Activated CD4-positive, CD25-positive, alpha-beta regulatory T cell treated with anti-CD3 and anti-CD28 coated beads, Interleukin-2, amount 50 U/mL, for 16 hours (primary cell): ENCODE results near the gene EML3.
"Not testable (repeated sequence)": the region's sequence is repeated elsewhere in the genome, so short reads cannot be mapped to it uniquely, and the experiment has no call there.

Experiments used
- DNase-seq: peaks from one replicate; pipeline ENCODE4 v3.0.0-alpha.2; 2020; ENCODE audit warnings: low read depth, low spot score

Gene EML3

DNA sequence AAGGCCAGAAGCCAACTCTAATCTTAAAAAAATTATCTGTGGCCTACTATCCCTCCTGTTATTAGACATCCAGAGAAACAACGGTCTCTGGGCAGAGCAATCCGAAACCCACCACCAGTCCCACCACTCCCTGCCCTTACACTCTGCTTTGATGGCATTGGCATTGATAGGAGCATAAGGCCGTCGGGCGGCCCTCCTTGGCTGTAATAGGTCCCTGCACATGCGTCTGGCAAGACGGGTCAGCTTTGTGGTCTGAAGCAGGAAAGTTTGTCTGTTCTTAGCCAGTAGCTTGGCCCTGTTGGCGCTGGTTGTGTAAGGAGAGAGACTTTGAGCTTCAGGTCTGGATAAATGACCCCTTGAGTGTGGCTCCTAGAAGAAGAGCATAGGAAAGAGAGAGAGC, 17.5 kb downstream of the EML3 start:
- DNase-seq = no peak

DNA sequence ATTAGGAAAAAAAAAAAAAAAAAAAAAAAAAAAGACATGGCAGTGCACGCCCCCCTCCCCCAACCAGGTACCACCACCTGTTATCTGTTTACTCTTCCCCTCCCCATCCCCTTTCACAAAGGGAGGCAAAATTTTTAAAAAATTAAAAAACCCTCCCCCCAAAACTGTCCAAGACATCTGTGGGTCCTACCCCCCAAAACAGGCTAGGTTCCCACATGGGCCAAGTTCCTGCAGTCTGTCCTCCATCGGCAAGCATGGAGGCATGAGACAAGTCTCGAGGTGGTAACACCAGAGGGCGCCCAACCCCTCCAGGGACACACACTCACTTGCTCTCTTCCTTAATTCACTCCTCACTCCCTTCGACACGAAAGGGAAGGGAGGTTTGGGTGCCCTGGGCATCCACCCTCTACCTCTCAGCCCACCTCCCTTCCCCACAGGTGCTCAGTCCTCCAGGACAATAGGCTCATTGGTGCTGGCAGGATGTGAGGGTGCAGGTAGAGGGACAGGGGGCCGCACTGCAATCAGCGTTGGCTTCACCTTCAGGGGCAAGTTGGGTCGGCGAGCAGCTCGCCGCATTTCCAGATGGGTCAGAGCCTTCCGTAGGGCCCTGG, 19.0 kb downstream of the EML3 start:
- DNase-seq = peak; percentile 55

DNA sequence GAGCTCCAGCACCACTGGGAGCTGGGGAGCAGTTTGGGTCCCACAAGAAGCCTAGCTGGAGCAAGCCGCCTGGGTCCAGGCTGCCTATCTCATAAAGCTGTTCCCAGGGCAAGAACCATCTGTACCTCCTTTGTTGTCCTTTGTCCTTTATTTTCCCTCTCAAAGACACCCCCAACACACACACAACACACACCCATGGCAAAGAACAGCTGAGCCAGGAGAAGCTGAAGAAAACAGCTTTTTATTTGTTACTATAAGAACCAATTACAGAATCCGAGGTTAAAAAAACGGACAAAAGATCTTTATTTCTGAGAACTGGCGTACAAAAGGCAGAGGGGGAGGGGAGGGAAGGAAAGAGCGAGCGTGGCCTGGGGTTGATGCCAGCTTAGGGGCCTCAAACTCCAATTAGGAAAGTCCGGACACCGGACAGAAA, 19.6 kb downstream of the EML3 start:
- no peak for DNase-seq

DNA sequence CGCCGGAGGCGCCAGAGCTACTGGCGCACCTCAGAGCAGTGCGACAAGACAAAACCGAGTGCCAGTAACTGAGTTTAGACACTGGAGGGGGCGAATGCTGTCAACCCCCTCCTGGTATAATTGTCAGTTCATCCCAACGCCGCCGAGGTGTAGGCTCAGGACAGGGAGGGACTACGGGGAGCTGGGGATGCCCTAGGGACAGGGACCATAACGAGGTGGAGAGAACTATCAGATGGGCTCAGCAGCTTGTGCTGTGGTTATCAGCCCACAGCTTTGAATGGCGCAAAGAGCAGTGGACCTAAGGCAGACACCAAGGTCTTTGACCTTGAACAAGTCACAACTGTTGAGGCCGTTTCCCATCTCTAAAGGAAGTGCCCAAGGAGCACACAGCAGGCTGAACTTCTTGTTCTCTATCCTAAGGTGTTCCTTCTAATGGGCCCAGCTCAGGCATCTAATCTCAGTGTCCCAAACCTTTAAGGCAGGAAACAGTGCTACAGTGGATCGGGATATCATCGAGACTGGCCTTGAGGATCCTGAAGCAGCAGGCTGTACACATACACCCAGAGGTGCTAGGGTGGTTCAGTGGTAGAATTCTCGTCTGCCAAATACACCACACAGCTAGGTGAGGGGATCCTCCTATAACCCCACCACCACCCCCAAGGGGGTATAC, 20.3 kb downstream of the EML3 start:
- no peak for DNase-seq

DNA sequence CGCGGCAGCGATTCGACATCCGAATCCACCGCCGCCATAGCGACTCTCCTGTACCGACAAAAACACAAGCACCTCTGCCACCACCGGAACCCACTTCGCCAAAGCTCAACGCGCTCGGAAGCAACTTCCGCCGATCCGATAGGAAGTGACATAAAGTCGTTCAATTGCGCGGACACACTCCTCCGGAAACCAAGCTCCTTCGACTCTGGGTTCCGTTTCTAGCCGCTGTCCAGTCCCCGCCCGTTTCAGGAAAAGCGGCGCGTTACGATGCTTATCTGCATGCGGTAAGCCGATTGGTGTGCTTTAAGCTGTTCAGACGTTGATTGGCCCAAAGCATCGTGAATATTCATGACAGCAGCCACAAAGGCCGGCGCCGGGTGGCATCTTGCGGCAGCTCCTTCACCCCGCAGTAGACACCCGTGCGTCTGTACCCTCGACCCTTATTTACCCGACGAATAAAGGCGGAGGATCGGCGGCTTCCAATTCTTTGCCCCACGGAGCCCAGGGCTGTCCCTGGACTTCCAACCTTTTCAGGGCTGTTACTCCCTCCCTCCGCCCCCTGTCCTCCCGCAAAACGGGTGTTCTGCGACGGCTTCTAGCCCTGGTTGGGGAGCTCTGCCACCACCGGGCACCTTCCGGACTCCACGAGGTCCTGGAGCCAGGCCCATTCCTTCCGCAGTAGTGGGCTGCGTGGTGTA, 21.0 kb downstream of the EML3 start, which contains the start of gene TUT1:
TSS of gene TUT1 (minus strand) at position 76 of the 698 bp plus-strand sequence. CDS start at position 38, 38 bp downstream.
- peak; percentile 96 for DNase-seq

DNA sequence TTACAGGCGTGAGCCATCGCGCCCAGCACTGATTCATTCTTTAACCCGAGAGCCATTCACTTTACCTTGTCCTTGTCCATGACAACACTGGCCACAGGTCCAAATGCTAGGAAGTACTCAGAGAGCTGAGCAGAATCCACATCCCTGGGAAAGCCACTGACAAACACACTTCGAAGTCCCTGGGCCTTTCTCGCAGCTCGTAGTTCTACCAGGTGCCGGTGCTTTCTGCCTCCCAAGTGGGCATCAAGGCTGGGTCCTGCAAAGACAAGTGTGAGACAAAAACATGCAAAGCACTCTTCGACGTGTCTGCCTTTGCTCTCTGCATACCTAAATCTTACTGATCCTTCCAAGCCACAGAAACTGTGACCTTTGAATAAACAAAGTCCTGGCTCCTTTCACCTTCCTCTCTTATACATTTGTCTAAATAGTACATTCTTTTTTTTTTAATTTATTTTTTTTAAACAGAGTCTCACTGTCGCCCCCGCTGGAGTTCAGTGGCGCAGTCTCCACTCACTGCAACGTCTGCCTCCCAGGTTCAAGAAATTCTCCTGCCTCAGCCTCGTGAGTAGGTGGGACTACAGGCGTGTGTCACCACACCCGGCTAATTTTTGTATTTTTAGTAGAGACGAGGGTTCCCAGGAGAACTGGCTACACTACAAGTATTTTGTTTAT, 23.5 kb downstream of the EML3 start:
- DNase-seq = no peak

DNA sequence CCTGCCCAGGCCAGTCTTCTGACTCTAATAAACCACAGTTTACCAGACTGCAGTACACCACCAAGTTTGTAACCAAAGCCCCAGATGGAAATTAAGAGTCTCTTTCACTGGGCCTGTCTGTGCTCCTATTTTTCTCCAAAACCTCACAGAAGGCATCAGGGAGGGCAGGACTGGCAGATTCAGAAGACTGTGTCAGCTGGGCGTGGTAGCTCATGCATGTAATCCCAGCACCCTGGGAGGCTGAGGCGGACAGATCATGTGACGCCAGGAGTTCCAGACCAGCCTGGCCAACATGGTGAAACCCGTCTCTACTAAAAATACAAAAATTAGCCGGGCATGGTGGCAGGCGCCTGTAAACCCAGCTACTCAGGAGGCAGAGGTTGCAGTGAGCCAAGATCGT, 27.2 kb downstream of the EML3 start:
- not testable (repeated sequence) for DNase-seq

DNA sequence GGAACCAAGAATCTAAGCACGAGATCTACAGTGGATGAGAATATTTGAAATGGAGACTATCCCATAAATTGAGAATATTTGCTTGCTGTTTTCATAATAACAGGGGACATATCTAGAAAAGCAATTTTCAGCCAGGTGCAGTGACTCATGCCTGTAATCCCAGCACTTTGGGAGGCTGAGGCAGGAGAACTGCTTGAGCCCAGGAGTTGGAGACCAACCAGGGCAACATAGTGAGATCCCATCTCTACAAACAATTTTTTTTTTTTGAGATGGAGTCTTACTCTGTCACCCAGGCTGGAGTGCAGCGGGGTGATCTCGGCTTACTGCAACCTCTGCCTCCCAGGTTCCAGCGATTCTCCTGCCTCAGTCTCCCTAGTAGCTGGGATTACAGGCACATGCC, 30.8 kb downstream of the EML3 start:
- DNase-seq = not testable (repeated sequence)

DNA sequence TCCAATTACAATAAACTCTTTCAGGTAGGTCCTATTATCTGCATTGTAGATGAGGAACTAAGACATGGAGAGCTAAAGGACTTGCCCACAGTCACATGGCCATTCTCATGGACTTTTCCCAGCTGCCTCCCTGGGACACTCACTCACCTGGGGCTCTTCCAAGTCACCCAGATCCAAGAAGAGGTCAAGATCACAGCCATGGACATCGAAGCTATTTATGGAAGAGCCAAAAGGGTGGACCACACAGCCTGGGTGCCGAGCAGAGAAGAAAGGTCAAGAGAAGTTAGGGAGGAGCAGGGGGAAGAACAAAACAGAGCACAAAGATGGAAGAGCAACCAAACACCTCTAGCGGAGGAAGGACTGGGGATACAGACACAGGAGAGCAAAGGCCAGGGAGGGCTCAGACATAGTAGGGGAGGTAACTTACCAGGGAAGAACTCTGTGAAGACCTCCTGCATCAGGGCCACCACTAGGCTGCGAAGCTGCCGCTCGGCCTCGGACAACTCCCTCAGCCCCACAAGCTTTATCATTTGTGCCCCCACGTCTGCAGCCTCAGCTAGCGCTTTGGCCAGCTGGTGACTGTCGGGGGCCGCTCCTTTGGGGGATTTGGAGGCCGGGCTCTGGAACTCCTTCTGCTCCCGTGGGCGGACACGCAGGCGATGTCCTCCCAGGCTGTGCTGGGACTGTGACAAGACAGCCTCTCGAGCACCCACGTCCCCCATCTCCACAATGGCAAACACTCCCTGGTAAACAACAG, 31.4 kb downstream of the EML3 start:
- no peak for DNase-seq

DNA sequence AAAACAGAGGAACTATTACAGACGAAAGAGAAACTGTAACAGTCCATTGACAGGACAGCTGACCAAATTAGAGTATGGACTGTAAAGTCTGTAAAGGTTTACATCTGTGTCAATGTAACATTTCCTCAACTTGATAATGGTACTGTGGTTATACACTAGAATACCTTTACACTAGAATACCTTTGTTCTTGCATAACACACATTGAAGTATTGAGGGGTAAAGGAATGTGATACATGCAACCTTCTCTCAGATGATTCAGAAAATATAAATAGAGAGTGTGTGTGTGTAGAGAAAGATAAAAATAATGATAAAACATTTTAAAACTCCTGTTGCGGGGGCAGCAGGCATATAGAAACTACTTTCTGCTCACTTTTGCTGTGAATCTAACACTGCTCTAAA, 33.3 kb downstream of the EML3 start:
- no peak for DNase-seq

DNA sequence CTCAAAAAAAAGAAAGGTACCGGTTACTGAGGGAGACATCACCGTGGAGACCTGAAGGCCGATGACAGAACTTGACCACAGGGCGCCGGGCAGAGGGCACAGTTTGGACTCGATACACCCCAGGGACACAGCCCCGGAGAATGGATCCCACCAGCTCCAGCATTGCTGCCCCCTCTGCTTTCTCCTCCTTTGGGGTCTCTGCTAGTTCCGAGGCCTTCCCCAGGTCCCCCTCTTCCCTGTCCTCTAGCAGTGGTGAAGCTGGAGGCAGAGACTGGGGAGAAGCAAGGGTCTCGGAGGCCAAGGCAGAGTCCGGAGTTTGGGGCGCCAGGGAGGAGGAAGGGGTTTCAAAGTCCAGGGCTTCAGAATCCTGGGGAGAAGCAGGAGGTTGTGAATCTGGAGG, 34.0 kb downstream of the EML3 start:
- no peak for DNase-seq

DNA sequence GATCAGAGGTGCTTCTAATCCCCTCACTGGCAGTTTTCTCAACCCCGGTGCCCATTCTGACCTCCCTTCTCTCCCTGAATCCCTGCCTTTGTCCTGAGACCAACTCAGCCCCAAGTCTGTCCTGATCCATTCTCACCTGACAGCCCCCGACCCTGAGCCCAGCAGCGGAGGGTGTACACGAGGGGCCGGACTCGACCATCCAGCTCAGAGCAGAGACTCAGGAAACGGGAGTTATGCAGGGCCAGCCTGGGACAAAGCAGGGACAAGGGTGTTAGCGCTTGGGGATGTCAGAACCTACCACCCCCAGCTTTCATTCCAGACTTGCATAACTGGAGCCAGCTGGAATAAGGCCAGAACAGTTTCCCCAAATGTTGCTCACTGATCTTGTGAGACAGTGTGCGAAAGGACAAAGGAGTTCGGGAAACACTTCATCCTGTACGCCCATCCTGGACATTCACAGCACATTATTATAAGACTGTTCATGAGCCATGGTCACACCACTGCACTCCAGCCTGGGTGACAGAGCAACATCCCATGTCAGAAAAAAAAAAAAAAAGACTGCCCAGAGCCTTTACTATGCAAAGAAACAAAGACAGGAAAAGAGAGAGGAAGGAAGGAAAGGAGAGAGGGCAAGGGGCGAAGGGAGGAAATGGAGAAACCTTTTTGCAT, 35.4 kb downstream of the EML3 start:
- DNase-seq = no peak

DNA sequence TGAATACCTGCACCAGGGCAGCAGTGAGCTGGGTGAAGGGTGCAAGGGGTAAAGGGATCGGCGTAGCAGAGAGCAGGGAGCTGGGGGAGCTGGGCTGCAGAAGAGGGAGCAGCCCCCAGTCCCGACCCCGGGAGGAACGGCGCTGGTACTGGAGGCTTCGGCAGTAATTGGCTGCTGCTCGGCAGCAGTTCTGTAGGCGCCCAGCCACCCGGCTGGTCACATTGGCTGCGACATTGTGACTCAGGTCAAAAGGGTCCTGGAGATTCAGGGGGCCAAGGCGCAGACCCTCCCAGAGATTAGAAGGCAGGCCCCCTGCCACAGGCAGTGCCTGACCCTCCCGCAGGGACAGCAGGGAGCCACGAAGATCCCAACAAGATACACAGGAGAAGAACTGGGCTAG, 36.7 kb downstream of the EML3 start:
- no peak for DNase-seq

DNA sequence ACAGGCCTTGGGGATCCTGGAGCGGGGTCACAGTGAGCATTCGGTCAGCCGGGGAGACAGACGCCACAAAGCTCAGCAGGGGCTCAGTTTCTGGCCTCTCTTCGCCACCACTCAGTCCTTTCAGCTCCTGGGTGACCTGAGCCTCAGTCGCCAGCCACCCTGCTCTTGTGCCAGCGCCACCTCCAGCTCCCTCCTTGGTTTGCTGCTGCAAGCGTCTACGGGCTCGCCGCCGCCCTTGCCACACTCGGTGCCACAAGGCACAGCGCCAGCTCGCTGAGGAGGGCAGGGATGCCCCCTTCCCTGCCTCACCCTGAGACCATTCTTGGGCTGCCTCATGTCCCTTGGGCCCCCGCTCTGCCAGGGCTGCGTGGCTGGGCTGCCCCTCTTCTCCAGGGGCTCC, 37.4 kb downstream of the EML3 start:
- DNase-seq = no peak

DNA sequence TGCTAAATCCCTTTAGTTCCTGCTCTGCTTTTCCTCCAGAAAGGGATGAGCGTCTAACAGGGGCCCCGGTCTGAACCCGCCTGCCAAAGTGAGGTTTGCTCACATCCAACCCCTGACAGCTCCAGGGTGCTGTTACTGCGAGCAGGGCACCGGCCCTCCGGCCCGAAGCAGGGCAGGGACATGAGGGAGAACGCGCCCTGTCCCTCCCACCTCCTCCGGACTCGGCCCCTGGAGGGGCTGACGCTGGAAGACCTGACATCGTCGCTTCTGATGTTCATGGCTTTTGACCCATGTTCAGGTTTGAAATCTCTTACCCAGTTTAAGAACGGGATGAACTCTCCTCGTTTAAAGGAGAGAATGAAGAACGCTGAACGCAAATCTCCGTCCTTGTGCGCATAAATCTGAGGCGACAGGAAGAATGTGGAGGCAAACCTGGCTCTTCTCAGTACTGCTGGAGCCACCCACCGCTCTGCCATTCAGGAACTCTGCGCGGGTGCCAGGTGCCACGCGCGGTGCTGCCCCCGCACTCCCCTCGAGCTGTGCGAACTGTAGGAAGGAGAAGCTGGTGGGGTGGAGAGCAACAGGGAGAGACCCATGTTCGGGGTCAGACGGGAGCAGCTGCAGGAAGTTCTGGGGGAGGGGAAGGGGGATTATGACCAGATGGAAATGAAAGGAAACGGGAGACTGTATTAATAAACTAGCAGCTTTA, 38.1 kb downstream of the EML3 start:
- no peak for DNase-seq

DNA sequence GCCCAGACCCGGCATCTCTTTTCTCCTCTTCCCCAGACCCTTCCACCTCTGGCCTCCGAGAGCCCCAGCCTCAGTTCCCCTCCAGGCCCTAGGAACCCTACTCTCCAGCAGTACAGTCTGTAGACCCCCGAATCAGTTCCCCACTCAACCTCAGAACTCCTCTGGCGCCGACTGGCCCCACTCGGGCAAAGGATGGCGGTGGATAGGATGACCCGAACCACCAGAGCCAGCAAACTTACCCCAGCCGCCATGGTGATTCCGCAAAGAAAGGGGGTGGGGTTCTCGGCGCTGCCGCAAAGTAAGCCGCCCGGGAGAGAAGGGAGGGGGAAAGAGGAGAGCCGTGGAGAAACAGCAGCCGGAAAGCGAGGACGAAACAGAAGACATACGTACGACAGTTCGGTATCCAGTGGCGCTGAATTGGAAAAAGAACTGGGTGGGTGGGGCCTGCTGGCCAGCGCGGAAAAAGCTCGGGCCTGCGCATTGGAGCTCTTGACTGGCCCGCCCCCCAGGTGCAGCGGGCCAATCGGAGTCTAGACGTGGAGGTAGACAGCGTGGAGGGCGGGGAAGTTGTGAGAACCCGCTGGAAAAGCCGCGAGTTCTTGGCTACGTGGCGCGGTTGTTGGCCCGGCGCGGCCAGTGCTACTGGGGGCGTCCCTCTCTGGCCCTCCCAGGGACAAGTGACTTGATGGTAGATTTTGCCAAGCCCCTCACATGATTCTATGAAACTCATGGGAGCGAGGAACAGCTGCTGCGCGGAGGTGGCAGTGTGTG, 38.8 kb downstream of the EML3 start, which contains the start of gene EEF1G:
TSS of gene EEF1G (minus strand) at position 300 of the 771 bp plus-strand sequence. CDS start at position 251, 49 bp downstream.
- peak; percentile 96 for DNase-seq

DNA sequence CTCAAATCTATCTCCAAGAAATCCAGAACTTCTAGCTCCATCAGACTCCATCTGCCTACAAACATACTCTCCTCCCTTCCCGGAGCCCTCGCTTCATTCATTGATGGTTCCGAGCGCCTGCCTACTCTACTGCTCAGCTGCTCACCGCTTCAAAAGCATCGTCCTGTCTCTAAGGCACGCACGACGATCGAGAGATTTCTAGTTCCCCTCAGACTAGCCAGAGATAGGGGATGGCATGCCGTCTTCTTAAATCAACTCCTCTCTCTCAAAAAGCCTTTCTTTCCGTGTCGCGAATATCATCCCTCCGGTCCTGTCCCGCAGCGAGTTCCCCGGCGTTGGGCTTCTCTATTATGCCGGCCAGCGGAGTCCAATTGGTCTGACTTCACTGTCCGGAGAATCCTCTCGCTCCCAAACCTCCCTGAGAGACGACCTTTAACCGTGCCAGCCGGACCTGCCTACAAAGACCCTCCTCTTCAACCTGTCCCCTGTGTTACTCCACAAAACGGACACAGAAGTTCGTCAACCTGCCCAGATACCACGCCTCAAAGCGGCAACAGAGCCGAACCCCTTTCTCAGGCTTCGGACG, 39.5 kb downstream of the EML3 start:
- DNase-seq = no peak

DNA sequence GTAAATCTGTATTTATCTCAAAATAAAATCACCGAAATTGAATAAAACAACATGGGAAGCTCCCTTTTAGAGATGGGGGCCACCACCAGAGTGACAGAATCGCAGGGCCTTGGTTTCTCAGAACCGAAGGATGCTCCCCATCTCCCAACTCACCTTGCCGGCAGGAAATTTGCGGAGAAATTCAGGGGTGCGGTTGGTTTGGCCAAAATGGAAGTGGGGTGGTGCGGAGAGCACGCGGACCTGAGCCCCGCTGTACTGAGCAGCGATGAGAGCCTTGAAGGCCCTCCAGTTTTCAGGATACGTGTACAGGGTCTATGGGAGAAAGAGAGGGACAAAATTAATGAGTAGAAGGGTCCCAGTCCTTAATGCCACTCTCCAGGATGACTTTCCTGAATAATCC, 40.1 kb downstream of the EML3 start:
- DNase-seq = no peak

DNA sequence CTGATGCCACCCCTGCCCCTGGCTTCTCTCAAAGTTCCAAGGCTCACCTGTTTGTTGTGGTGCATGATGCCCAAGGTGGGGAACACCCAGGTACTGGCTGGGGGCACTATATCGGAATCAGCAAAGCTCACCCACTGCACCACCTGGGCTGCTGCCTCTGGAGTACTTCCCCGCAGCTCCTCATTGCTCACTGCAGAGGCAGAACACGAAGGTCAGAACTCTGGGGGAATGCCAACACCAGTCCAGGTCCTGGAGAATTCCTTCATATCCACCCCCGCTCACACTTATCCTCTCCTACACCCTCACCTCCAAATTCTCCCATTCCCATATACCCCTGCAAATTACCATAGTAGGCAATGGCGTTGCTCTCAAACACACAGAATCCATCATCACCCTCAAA, 41.1 kb downstream of the EML3 start:
- not testable (repeated sequence) for DNase-seq
